ENCODE results near the gene GXYLT2. TPM values are rescaled to one million over a fixed set of nuclear protein-coding genes. Genes with fewer than 3 reads are reported as not detected.

The GXYLT2 gene
- total and polyA plus RNA-seq, 2 donors (not counting 1 experiment from before 2014, with no cell fraction given), result not detected

GRCh38 chr3:72997421-72997961, 109.6 kb downstream of the GXYLT2 start:
- DNase-seq (peak; percentile 63), ATAC-seq (ENCODE audit: low read depth) (peak; percentile 3)
- Mint-ChIP-seq H3K27me3 (no peaks in the 10 kb centered on the region), H3K4me3 (peak overlapping the region; percentile 90), H3K9me3 (ENCODE audit: insufficient read depth) (no peaks in the 10 kb centered on the region), H3K27ac (peak overlapping the region; percentile 71), H3K4me1 (peaks cover 40% of the 10 kb centered on the region)
- Histone ChIP-seq H3K4me1 (ENCODE audit: control insufficient read depth in 2 of 2, insufficient read depth in 2 of 2, low read length in 2 of 2) (peaks cover 30 to 33% of the 10 kb centered on the region in 2 donors), H2AFZ (ENCODE audit: insufficient read depth, low read depth, low read length, poor library complexity, severe bottlenecking) (peak overlapping the region; percentile 92), H3K79me2 (ENCODE audit: control insufficient read depth, insufficient read depth, low read length) (peaks cover 60% of the 10 kb centered on the region), H3K36me3 (replicated peaks in 1 of 2; ENCODE audit: control extremely low read depth in 1 of 2, control insufficient read depth in 1 of 2, extremely low read depth in 1 of 2, insufficient read depth in 2 of 2, low read length in 1 of 2) (peaks cover 0 to 29% of the 10 kb centered on the region in 2 experiments), H3K4me3 (ENCODE audit: control extremely low read depth in 1 of 5, extremely low read depth in 1 of 5, insufficient read depth in 1 of 5, low read depth in 2 of 5, low read length in 4 of 5) (peak overlapping the region; percentile 84 to 96 (median 91)), H3K27ac (ENCODE audit: low read length in 2 of 2) (peak overlapping the region; percentile 92), H4K20me1 (ENCODE audit: control insufficient read depth, insufficient read depth, low read length, poor library complexity, severe bottlenecking) (peaks cover 37% of the 10 kb centered on the region), H3K27me3 (replicated peaks in 1 of 4; ENCODE audit: control extremely low read depth in 1 of 4, control insufficient read depth in 3 of 4, insufficient read depth in 4 of 4, low read length in 3 of 4) (no peaks in the 10 kb centered on the region), H3K4me2 (replicated peaks; ENCODE audit: low read depth, low read length, poor library complexity, severe bottlenecking) (peak overlapping the region; percentile 98), H3K9me3 (ENCODE audit: control extremely low read depth in 1 of 3, control insufficient read depth in 2 of 3, insufficient read depth in 1 of 3, low read length in 2 of 3) (no peaks in the 10 kb centered on the region), H3K9ac (ENCODE audit: low read length) (peak overlapping the region; percentile 90)
- ChIA-PET POLR2A (no interaction called here), CTCF (interaction anchor here (0.6 to 3.3 kb wide), 2 partner anchors 13 to 59 kb away, joined by 5 to 9 read pairs; no protein-coding TSS in a partner anchor)
- TF ChIP-seq EZH2 (IDR thresholded peaks at IDR 0.05; ENCODE audit: borderline replicate concordance, insufficient read depth, low read depth, low read length, poor library complexity, severe bottlenecking) (no peak), CTCF (IDR thresholded peaks at IDR 0.05) (peak; percentile 68)
- intact Hi-C loops (cut with micrococcal nuclease), result loop anchor here (2.0 to 10.0 kb wide), 3 partner anchors 60 to 1273 kb away; partner anchors contain the start of genes EIF4E3 and RYBP
- WGBS (ENCODE audit: insufficient coverage), result 0% methylated on average over 14 of the region's 16 CpGs

GRCh38 chr3:72998466-72998865, 110.6 kb downstream of the GXYLT2 start:
- H3K4me1 Mint-ChIP-seq, result peaks cover 42% of the 10 kb centered on the region
- Histone ChIP-seq H3K4me1 (ENCODE audit: control insufficient read depth in 2 of 2, insufficient read depth in 2 of 2, low read length in 2 of 2) (peaks cover 30 to 33% of the 10 kb centered on the region in 2 donors), H2AFZ (ENCODE audit: insufficient read depth, low read depth, low read length, poor library complexity, severe bottlenecking) (no peak overlapping the region), H4K20me1 (ENCODE audit: control insufficient read depth, insufficient read depth, low read length, poor library complexity, severe bottlenecking) (peaks cover 43% of the 10 kb centered on the region), H3K27ac (ENCODE audit: low read length in 2 of 2) (peak overlapping the region in 1 of 2 donors; percentile 42), H3K9ac (ENCODE audit: low read length) (peak overlapping the region; percentile 90), H3K9me3 (ENCODE audit: control extremely low read depth in 1 of 3, control insufficient read depth in 2 of 3, insufficient read depth in 1 of 3, low read length in 2 of 3) (no peaks in the 10 kb centered on the region), H3K79me2 (ENCODE audit: control insufficient read depth, insufficient read depth, low read length) (peaks cover 70% of the 10 kb centered on the region), H3K4me3 (ENCODE audit: control extremely low read depth in 1 of 5, extremely low read depth in 1 of 5, insufficient read depth in 1 of 5, low read depth in 2 of 5, low read length in 4 of 5) (peak overlapping the region in 1 of 5 experiments; percentile 85), H3K36me3 (replicated peaks in 1 of 2; ENCODE audit: control extremely low read depth in 1 of 2, control insufficient read depth in 1 of 2, extremely low read depth in 1 of 2, insufficient read depth in 2 of 2, low read length in 1 of 2) (peaks cover 0 to 31% of the 10 kb centered on the region in 2 experiments), H3K4me2 (replicated peaks; ENCODE audit: low read depth, low read length, poor library complexity, severe bottlenecking) (peak overlapping the region; percentile 98), H3K27me3 (replicated peaks in 1 of 4; ENCODE audit: control extremely low read depth in 1 of 4, control insufficient read depth in 3 of 4, insufficient read depth in 4 of 4, low read length in 3 of 4) (no peaks in the 10 kb centered on the region)
- no peak for DNase-seq
- 61% methylated on average over 2 of the region's 4 CpGs for WGBS (ENCODE audit: insufficient coverage)
- ChIA-PET CTCF (interaction anchor here (1.0 to 3.3 kb wide), 2 partner anchors 10 to 58 kb away, joined by 4 to 9 read pairs; no protein-coding TSS in a partner anchor), POLR2A (no interaction called here)
- no peaks in the 10 kb centered on the region for H3K9me3 Mint-ChIP-seq (ENCODE audit: insufficient read depth)
- TF ChIP-seq CTCF (IDR thresholded peaks at IDR 0.05) (no peak), EZH2 (IDR thresholded peaks at IDR 0.05; ENCODE audit: borderline replicate concordance, insufficient read depth, low read depth, low read length, poor library complexity, severe bottlenecking) (no peak)
- H3K27me3 Mint-ChIP-seq, result no peaks in the 10 kb centered on the region
- peak overlapping the region; percentile 37 for H3K27ac Mint-ChIP-seq
- H3K4me3 Mint-ChIP-seq, result peak overlapping the region; percentile 74
- no peak for ATAC-seq (ENCODE audit: low read depth)
- intact Hi-C loops (cut with micrococcal nuclease), result loop anchor here (5.0 to 10.0 kb wide), 2 partner anchors 61 to 1274 kb away; partner anchors contain the start of gene EIF4E3

All from B cell (primary cell).